Measurements from ENCODE around the gene GLIS1. TPM values are rescaled to one million over a fixed set of nuclear protein-coding genes. Genes with fewer than 3 reads are reported as not detected.

Gene GLIS1
- total and polyA plus RNA-seq, 2 experiments from 2014 or later: 0.26 to 0.31 TPM

- no peak for TF ChIP-seq ZNF462 (CRISPR knock-in tag; IDR thresholded peaks at IDR 0.05)
Observed at GRCh38 chr1:53787655-53788054, 48.7 kb upstream of the GLIS1 start (continued).

- no peaks in the 10 kb centered on the region for H3F3A ChIP-seq (replicated peaks; ENCODE audit: low read depth)
- no peaks in the 10 kb centered on the region for H3K27me3 Mint-ChIP-seq (ENCODE audit: insufficient read depth, low read depth, poor library complexity)
- no peaks in the 10 kb centered on the region for H3K4me1 ChIP-seq (ENCODE audit: insufficient read depth)
- H3K36me3 ChIP-seq (ENCODE audit: insufficient read depth): peaks cover 34% of the 10 kb centered on the region
- H3K27ac Mint-ChIP-seq: no peak overlapping the region
- no peaks in the 10 kb centered on the region for H3K27me3 ChIP-seq (ENCODE audit: insufficient read depth)
- peaks cover 53% of the 10 kb centered on the region for H3K36me3 Mint-ChIP-seq (ENCODE audit: low read depth)
- DNase-seq (ENCODE audit: low spot score) (no peak), ATAC-seq (no peak)
- no peaks in the 10 kb centered on the region for H3K9me3 Mint-ChIP-seq
- no peak overlapping the region for H3K4me2 ChIP-seq
- no peaks in the 10 kb centered on the region; the same call in 1 of the 2 replicates for H3K79me2 ChIP-seq (replicated peaks; ENCODE audit: insufficient read depth)
- H2AFZ ChIP-seq: no peak overlapping the region
- H3K4me3 Mint-ChIP-seq: no peak overlapping the region
- no peaks in the 10 kb centered on the region for H3K9me2 ChIP-seq (ENCODE audit: insufficient read depth)
- no peak overlapping the region for H3K27ac ChIP-seq (ENCODE audit: low read depth)
- H3K4me1 Mint-ChIP-seq: no peaks in the 10 kb centered on the region
- 0 out of 2 replicates have a peak, but pooled peaks cover 10% of the 10 kb centered on the region for H4K20me1 ChIP-seq (replicated peaks; ENCODE audit: insufficient read depth)
- no peak overlapping the region for H3K4me3 ChIP-seq
- TF ChIP-seq STAT1 (IDR thresholded peaks at IDR 0.05; ENCODE audit: unreplicated experiment): no peak
- no peak for TF ChIP-seq ETS1 (IDR thresholded peaks at IDR 0.05)
- TF ChIP-seq POLR2AphosphoS5 (IDR thresholded peaks at IDR 0.05; ENCODE audit: low read depth): no peak
- no peak for TF ChIP-seq ZNF331 (CRISPR knock-in tag; IDR thresholded peaks at IDR 0.05; ENCODE audit: low read depth)
- TF ChIP-seq CREB1 (CRISPR knock-in tag; IDR thresholded peaks at IDR 0.05; ENCODE audit: low read depth): no peak
- TF ChIP-seq EZH2 (IDR thresholded peaks at IDR 0.05; ENCODE audit: low read depth, unreplicated experiment): no peak
- TF ChIP-seq ZNF462 (CRISPR knock-in tag; IDR thresholded peaks at IDR 0.05): no peak
- no peak for TF ChIP-seq JUNB (IDR thresholded peaks at IDR 0.05; ENCODE audit: unreplicated experiment)
Observed at GRCh38 chr1:53783056-53783455, 44.1 kb upstream of the GLIS1 start.

Data from GM23338 (cell line).